ENCODE measurements around the gene ST14. TPM values are rescaled to one million over a fixed set of nuclear protein-coding genes. Genes with fewer than 3 reads are reported as not detected.

Gene ST14
- total RNA-seq, 2 donors from 2014 or later: 4.9 to 6.9 TPM

DNA sequence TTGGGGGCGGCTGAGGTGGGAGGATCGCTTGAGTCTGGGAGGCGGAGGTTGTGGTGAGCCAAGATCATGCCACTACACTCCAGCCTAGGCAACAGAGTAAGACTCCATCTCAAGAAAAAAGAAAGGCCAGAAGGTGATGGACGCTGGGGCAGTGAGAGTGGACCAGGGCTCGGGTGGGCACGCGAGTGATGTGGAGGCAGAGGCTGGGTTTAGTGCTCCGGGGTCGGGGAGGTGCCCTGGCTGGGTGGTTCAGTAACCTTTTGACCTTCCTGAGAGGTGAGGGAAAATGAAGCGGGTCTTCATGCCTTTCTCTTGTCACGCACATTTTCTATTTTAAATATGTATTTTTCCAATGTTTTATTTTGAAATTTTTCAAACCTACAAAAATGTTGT is 45.1 kb downstream of the ST14 start:
- DNase-seq (ENCODE audit: low spot score): no peak
- H3K27ac ChIP-seq: no peak overlapping the region
- H3K36me3 ChIP-seq: no peaks in the 10 kb centered on the region
- no peaks in the 10 kb centered on the region for H3K9me3 ChIP-seq
- no peaks in the 10 kb centered on the region for H3K27me3 ChIP-seq (replicated peaks; ENCODE audit: insufficient read depth)
- ATAC-seq (ENCODE audit: insufficient number of reproducible peaks, low FRiP score, low read depth): no peak
- no peaks in the 10 kb centered on the region for H3K4me1 ChIP-seq (ENCODE audit: control insufficient read depth in 1 of 2, low read depth in 2 of 2)
- no peak overlapping the region for H3K4me3 ChIP-seq
- TF ChIP-seq, protein P1, sequence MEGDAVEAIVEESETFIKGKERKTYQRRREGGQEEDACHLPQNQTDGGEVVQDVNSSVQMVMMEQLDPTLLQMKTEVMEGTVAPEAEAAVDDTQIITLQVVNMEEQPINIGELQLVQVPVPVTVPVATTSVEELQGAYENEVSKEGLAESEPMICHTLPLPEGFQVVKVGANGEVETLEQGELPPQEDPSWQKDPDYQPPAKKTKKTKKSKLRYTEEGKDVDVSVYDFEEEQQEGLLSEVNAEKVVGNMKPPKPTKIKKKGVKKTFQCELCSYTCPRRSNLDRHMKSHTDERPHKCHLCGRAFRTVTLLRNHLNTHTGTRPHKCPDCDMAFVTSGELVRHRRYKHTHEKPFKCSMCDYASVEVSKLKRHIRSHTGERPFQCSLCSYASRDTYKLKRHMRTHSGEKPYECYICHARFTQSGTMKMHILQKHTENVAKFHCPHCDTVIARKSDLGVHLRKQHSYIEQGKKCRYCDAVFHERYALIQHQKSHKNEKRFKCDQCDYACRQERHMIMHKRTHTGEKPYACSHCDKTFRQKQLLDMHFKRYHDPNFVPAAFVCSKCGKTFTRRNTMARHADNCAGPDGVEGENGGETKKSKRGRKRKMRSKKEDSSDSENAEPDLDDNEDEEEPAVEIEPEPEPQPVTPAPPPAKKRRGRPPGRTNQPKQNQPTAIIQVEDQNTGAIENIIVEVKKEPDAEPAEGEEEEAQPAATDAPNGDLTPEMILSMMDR (IDR thresholded peaks at IDR 0.05): no peak

DNA sequence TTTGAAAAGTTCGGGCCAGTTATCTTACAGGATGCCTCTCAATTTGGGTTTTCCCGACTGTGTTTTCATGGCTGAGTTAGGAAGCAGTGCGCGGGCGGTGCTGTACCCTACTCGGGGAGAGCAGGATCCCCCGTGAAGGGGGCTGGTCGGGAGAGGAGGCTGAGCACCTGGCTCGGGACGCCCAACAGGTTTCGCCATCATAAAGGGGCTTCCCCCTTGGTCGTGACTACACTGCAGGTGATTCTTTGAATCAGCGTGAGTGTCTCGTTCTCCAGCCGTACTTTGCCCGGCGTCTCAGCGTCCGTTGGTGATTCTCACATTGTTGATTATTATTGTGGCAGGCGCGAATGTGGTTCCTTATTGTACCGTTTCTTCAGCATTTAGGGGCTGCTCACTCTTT is 46.6 kb downstream of the ST14 start:
- Histone ChIP-seq H3K9me3 (no peaks in the 10 kb centered on the region), H3K36me3 (no peaks in the 10 kb centered on the region), H3K4me3 (no peak overlapping the region), H3K27me3 (replicated peaks; ENCODE audit: insufficient read depth) (no peaks in the 10 kb centered on the region), H3K27ac (no peak overlapping the region), H3K4me1 (ENCODE audit: control insufficient read depth in 1 of 2, low read depth in 2 of 2) (no peaks in the 10 kb centered on the region)
- ATAC-seq (ENCODE audit: insufficient number of reproducible peaks, low FRiP score, low read depth) (no peak), DNase-seq (ENCODE audit: low spot score) (no peak)
- TF ChIP-seq, protein P1 (IDR thresholded peaks at IDR 0.05): no peak

DNA sequence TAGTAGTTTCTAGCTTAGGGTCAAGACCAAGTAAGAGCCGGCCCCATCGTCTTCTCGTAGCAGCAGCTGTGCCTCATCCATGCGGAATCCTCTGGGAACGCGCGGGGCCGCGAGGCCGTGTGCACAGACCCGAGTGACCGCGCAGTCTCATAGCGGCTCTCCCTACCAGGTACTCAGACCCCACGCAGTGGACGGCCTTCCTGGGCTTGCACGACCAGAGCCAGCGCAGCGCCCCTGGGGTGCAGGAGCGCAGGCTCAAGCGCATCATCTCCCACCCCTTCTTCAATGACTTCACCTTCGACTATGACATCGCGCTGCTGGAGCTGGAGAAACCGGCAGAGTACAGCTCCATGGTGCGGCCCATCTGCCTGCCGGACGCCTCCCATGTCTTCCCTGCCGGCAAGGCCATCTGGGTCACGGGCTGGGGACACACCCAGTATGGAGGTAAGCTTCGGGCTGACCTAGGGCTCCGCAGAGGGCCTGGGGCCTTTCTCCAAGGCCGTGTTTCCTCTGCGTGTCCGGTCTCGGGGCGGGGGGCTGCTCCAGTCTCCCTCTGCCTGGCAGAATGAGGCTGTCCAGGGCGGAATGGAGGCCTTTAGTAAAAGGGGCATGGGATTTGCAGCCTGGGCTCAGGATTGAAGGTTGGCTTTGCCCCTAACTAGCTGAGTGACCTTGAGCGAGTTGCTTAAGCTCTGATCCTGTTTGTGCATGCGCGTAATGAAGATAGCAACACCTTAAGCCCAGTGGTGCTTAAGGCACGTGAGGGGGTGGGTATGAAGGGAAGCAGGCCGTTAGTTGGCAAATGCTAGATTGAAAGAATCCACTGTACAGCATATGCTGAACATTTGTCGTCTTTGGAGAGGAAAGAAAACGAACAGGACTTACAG is 48.9 kb downstream of the ST14 start:
- no peak for ATAC-seq (ENCODE audit: insufficient number of reproducible peaks, low FRiP score, low read depth)
- H3K27me3 ChIP-seq (replicated peaks; ENCODE audit: insufficient read depth): no peaks in the 10 kb centered on the region
- no peak for DNase-seq (ENCODE audit: low spot score)
- no peaks in the 10 kb centered on the region for H3K9me3 ChIP-seq
- no peaks in the 10 kb centered on the region for H3K4me1 ChIP-seq (ENCODE audit: control insufficient read depth in 1 of 2, low read depth in 2 of 2)
- no peaks in the 10 kb centered on the region for H3K36me3 ChIP-seq
- TF ChIP-seq, protein P1 (IDR thresholded peaks at IDR 0.05): no peak
- no peak overlapping the region for H3K4me3 ChIP-seq
- H3K27ac ChIP-seq: no peak overlapping the region

- H3K36me3 ChIP-seq: no peaks in the 10 kb centered on the region
- H3K27ac ChIP-seq: no peak overlapping the region
- TF ChIP-seq, protein P1 (IDR thresholded peaks at IDR 0.05): no peak
- no peak overlapping the region for H3K4me3 ChIP-seq
- no peak for DNase-seq (ENCODE audit: low spot score)
- no peak for ATAC-seq (ENCODE audit: insufficient number of reproducible peaks, low FRiP score, low read depth)
- no peaks in the 10 kb centered on the region for H3K4me1 ChIP-seq (ENCODE audit: control insufficient read depth in 1 of 2, low read depth in 2 of 2)
- H3K27me3 ChIP-seq (replicated peaks; ENCODE audit: insufficient read depth): no peaks in the 10 kb centered on the region
- H3K9me3 ChIP-seq: no peaks in the 10 kb centered on the region
Observed at GRCh38 chr11:130209128-130209932, 49.7 kb downstream of the ST14 start.
